Keratinocyte (primary cell): ENCODE data around the gene TEX12. TPM values are rescaled to one million over a fixed set of nuclear protein-coding genes. Genes with fewer than 3 reads are reported as not detected.
"Not testable (repeated sequence)": the region's sequence is repeated elsewhere in the genome, so short reads cannot be mapped to it uniquely, and the experiment has no call there.

Source experiments
- DNase-seq: peaks from one replicate; pipeline ENCODE4 v3.0.0-alpha.2; 2011; ENCODE audit warnings: low read depth, missing footprints, low spot score
- FAIRE-seq: peaks from 2 replicates; lab custom pipeline; 2011; peaks lifted over from hg19 to GRCh38; lab: Jason Lieb, UNC
- H2AFZ ChIP-seq: 2 replicates; pipeline ENCODE4 v1.6.0; 2012; ENCODE audit warnings: low read length, control low read depth, inconsistent platforms; ENCODE audit not compliant: control insufficient read depth
- H3K27ac ChIP-seq: 2 replicates; pipeline ENCODE4 v1.5.1; 2011; ENCODE audit warnings: low read length; ENCODE audit not compliant: control insufficient read depth, insufficient read depth
- H3K27me3 ChIP-seq: 3 replicates; pipeline ENCODE4 v1.6.0; 2011; ENCODE audit warnings: low read length; ENCODE audit not compliant: control insufficient read depth, insufficient read depth; ENCODE audit errors: extremely low read depth
- H3K36me3 ChIP-seq, 2 experiments: 2 replicates in 1 of 2; 3 replicates in 1 of 2; pipeline ENCODE4 v1.5.1; 2011; ENCODE audit warnings: low read length in 2 of 2, mild to moderate bottlenecking in 1 of 2; ENCODE audit not compliant: control insufficient read depth in 2 of 2, insufficient read depth in 2 of 2; ENCODE audit errors: extremely low read depth in 1 of 2
- H3K4me1 ChIP-seq: 3 replicates; pipeline ENCODE4 v1.5.1; 2011; ENCODE audit warnings: low read length; ENCODE audit not compliant: control insufficient read depth, insufficient read depth; ENCODE audit errors: extremely low read depth
- H3K4me2 ChIP-seq: 3 replicates; pipeline ENCODE4 v1.6.0; 2011; ENCODE audit warnings: low read depth, low read length; ENCODE audit not compliant: control insufficient read depth, insufficient read depth; ENCODE audit errors: extremely low read depth
- H3K4me3 ChIP-seq, 3 experiments: fragments of 200-600 bp in 1 of 3; sonication (generic) in 1 of 3; 2 replicates in 2 of 3; 3 replicates in 1 of 3; pipeline ENCODE4 v1.5.1; 2011 to 2016; ENCODE audit warnings: low read length in 3 of 3, mild to moderate bottlenecking in 3 of 3, control low read depth in 2 of 3, inconsistent platforms in 1 of 3, low read depth in 1 of 3, mixed read lengths in 1 of 3, mixed run types in 1 of 3, moderate library complexity in 1 of 3; ENCODE audit not compliant: control insufficient read depth in 2 of 3, insufficient read depth in 2 of 3; ENCODE audit errors: extremely low read depth in 1 of 3
- H3K79me2 ChIP-seq: 2 replicates; pipeline ENCODE4 v1.6.0; 2012; ENCODE audit warnings: low read length; ENCODE audit not compliant: control insufficient read depth, insufficient read depth
- H3K9ac ChIP-seq: 3 replicates; pipeline ENCODE4 v1.6.0; 2011; ENCODE audit warnings: low read length; ENCODE audit not compliant: control insufficient read depth, insufficient read depth; ENCODE audit errors: extremely low read depth
- H3K9me1 ChIP-seq: 3 replicates; pipeline ENCODE4 v1.6.0; 2011; ENCODE audit warnings: low read length; ENCODE audit not compliant: control insufficient read depth, insufficient read depth; ENCODE audit errors: extremely low read depth
- H3K9me3 ChIP-seq: 2 replicates; pipeline ENCODE4 v1.5.1; 2012; ENCODE audit warnings: low read depth, low read length; ENCODE audit not compliant: control insufficient read depth
- H4K20me1 ChIP-seq: 3 replicates; pipeline ENCODE4 v1.6.0; 2011; ENCODE audit warnings: low read length; ENCODE audit not compliant: control insufficient read depth, insufficient read depth; ENCODE audit errors: extremely low read depth
- EZH2 ChIP-seq: IDR thresholded peaks from one replicate; pipeline ENCODE4 v1.6.1; 2012; ENCODE audit warnings: inconsistent platforms, mild to moderate bottlenecking, low read length, moderate library complexity
- dilution Hi-C: fragments of 300-500 bp; cut with MboI; formaldehyde crosslinking; loops from one replicate; pipeline ENCODE4 v1.7.0; 2020; ENCODE audit warnings: low sequenced_read_pairs; ENCODE audit not compliant: extremely low pct_ligation_motif_present
- polyA plus RNA-seq, 5 experiments: library from polyadenylated mRNA; depleted of rRNA in 3 of 5; stranded (reverse) in 3 of 5; stranded (forward) in 1 of 5; unstranded in 1 of 5; fragments of >200 nt; gene quantifications; 1 replicate in 1 of 5; 2 replicates in 3 of 5; 3 replicates in 1 of 5; pipeline versions ENCODE4 v1.2.1 to v1.2.3, GENCODE V29; 2011 to 2012; ENCODE audit warnings: missing spikeins in 2 of 5, low read depth in 1 of 5, low replicate concordance in 1 of 5
- TF ChIP-seq, protein P1 (sequence below), 3 experiments: IDR thresholded peaks in 1 of 3; conservative IDR thresholded peaks in 1 of 3; optimal IDR thresholded peaks in 1 of 3; 2 replicates in 2 of 3; 3 replicates in 1 of 3; pipeline versions ENCODE3 to v1.5.1; 2011; ENCODE audit warnings: low read length in 3 of 3, mild to moderate bottlenecking in 3 of 3, moderate library complexity in 2 of 3, control low read depth in 1 of 3, inconsistent platforms in 1 of 3; ENCODE audit not compliant: insufficient read depth in 2 of 3; ENCODE audit errors: extremely low read depth in 1 of 3

TEX12 gene
- polyA plus RNA-seq, 1 donor (not counting 4 experiments of a cell fraction or from before 2014, with no cell fraction given), result not detected

DNA sequence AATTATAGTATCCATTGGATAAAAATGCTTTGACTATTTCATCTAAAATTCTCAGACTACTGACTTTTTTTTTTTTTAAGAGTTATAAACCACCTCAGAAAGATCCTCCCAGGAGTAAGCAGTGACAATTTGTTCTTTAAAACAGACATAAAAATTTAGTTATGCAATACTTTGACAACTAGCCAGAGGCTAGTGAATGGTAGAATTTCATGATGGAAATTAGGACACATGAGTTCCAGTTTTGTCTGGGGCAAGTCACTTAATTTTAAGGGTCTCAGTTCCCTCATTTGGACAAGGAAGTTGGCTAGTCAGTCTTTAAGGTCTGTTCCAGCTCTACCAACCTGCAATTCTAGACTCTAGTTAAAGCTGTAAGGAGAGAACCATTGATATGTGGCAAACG lies 6.2 kb upstream of the TEX12 start:
- FAIRE-seq, result no peak
- peak overlapping the region; percentile 64 to 99 (median 92) for H3K4me3 ChIP-seq
- peak overlapping the region; percentile 93 for H3K9ac ChIP-seq
- no peaks in the 10 kb centered on the region for H3K36me3 ChIP-seq
- peaks cover 61% of the 10 kb centered on the region for H3K4me1 ChIP-seq
- H4K20me1 ChIP-seq, result no peaks in the 10 kb centered on the region
- H3K27ac ChIP-seq, result peak overlapping the region; percentile 96
- TF ChIP-seq EZH2, result no peak
- TF ChIP-seq, protein P1, sequence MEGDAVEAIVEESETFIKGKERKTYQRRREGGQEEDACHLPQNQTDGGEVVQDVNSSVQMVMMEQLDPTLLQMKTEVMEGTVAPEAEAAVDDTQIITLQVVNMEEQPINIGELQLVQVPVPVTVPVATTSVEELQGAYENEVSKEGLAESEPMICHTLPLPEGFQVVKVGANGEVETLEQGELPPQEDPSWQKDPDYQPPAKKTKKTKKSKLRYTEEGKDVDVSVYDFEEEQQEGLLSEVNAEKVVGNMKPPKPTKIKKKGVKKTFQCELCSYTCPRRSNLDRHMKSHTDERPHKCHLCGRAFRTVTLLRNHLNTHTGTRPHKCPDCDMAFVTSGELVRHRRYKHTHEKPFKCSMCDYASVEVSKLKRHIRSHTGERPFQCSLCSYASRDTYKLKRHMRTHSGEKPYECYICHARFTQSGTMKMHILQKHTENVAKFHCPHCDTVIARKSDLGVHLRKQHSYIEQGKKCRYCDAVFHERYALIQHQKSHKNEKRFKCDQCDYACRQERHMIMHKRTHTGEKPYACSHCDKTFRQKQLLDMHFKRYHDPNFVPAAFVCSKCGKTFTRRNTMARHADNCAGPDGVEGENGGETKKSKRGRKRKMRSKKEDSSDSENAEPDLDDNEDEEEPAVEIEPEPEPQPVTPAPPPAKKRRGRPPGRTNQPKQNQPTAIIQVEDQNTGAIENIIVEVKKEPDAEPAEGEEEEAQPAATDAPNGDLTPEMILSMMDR (optimal IDR thresholded peaks at IDR 0.05 in 1 of 3, IDR thresholded peaks at IDR 0.05 in 1 of 3, conservative IDR thresholded peaks at IDR 0.05 in 1 of 3; ENCODE audit: extremely low read depth in 1 of 3, insufficient read depth in 2 of 3, low read length in 3 of 3), result no peak
- H3K9me3 ChIP-seq, result no peaks in the 10 kb centered on the region
- H3K4me2 ChIP-seq, result peak overlapping the region; percentile 94
- H3K9me1 ChIP-seq, result no peaks in the 10 kb centered on the region
- dilution Hi-C loops, result no loop called here
- DNase-seq, result no peak
- no peaks in the 10 kb centered on the region for H3K27me3 ChIP-seq
- H2AFZ ChIP-seq, result no peak overlapping the region
- H3K79me2 ChIP-seq, result peaks cover 52% of the 10 kb centered on the region

DNA sequence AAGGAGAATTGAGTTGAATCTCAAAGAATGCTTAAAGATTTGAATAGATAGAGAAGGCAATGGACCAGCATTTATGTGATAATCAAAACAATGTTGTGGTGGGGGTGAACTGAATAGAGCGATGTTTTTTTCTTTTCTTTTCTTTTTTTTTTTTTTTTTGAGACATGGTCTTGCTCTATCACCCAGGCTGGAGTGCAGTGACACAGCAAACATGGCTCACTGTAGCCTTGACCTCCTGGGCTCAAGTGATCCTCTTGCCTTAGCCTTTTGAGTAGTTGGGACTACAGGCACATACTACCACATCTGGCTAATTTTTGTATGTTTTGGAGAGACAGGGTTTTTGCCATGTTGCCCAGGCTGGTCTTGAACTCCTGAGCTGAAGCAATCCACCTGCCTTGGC lies 5.0 kb upstream of the TEX12 start:
- H4K20me1 ChIP-seq, DNase-seq, FAIRE-seq, H3K36me3 ChIP-seq, H3K27me3 ChIP-seq, dilution Hi-C loops, H3K9me1 ChIP-seq, H3K9me3 ChIP-seq, H2AFZ ChIP-seq: not testable (repeated sequence)
- Histone ChIP-seq H3K4me3 (peak overlapping the region; percentile 64 to 99 (median 92)), H3K4me1 (peaks cover 56% of the 10 kb centered on the region), H3K9ac (peak overlapping the region; percentile 93), H3K27ac (peak overlapping the region; percentile 96), H3K4me2 (peak overlapping the region; percentile 94), H3K79me2 (peaks cover 44% of the 10 kb centered on the region)
